HEK293T (cell line): Measurements from ENCODE around the gene EPHB1.

Source experiments
- ARNT ChIP-seq: fragments of 450-650 bp; IDR thresholded peaks from 2 replicates; pipeline ENCODE4 v1.6.1; 2017; ENCODE audit warnings: mild to moderate bottlenecking
- BHLHE40 ChIP-seq: fragments of 450-650 bp; IDR thresholded peaks from 2 replicates; pipeline ENCODE4 v1.6.1; 2016; ENCODE audit warnings: mild to moderate bottlenecking, moderate library complexity, borderline replicate concordance
- CTBP1 ChIP-seq: fragments of 450-650 bp; IDR thresholded peaks from 2 replicates; pipeline ENCODE4 v1.6.1; 2016; ENCODE audit warnings: borderline replicate concordance
- ELF4 ChIP-seq: fragments of 450-650 bp; IDR thresholded peaks from 2 replicates; pipeline ENCODE4 v1.6.1; 2017; ENCODE audit warnings: antibody characterized with exemption
- FOXA1 ChIP-seq: fragments of 450-650 bp; IDR thresholded peaks from 2 replicates; pipeline ENCODE4 v1.6.1; 2016; ENCODE audit warnings: mild to moderate bottlenecking
- FOXK2 ChIP-seq: fragments of 450-650 bp; IDR thresholded peaks from 2 replicates; pipeline ENCODE4 v1.6.1; 2016; ENCODE audit warnings: mild to moderate bottlenecking
- FOXM1 ChIP-seq: fragments of 450-650 bp; IDR thresholded peaks from 2 replicates; pipeline ENCODE4 v1.6.1; 2017; ENCODE audit warnings: mild to moderate bottlenecking, borderline replicate concordance
- HDGF ChIP-seq: fragments of 450-650 bp; IDR thresholded peaks from 2 replicates; pipeline ENCODE4 v1.6.1; 2017; ENCODE audit warnings: antibody characterized with exemption, borderline replicate concordance
- LEF1 ChIP-seq: fragments of 450-650 bp; IDR thresholded peaks from 2 replicates; pipeline ENCODE4 v1.6.1; 2017; ENCODE audit warnings: mild to moderate bottlenecking, borderline replicate concordance
- NFRKB ChIP-seq: fragments of 450-650 bp; IDR thresholded peaks from 2 replicates; pipeline ENCODE4 v1.6.1; 2016; ENCODE audit warnings: mild to moderate bottlenecking, moderate library complexity
- SP1 ChIP-seq: fragments of 450-650 bp; IDR thresholded peaks from 2 replicates; pipeline ENCODE4 v1.6.1; 2017
- TARDBP ChIP-seq: fragments of 450-650 bp; IDR thresholded peaks from 2 replicates; pipeline ENCODE4 v1.6.1; 2016
- ZNF384 ChIP-seq: fragments of 450-650 bp; IDR thresholded peaks from 2 replicates; pipeline ENCODE4 v1.6.1; 2016

- no peak for TF ChIP-seq FOXM1
- no peak for TF ChIP-seq SP1
- TF ChIP-seq HDGF: no peak
- TF ChIP-seq ZNF384: no peak
- no peak for TF ChIP-seq BHLHE40
- no peak for TF ChIP-seq TARDBP
- TF ChIP-seq NFRKB: no peak
- no peak for TF ChIP-seq LEF1
- no peak for TF ChIP-seq CTBP1
- no peak for TF ChIP-seq FOXA1
- TF ChIP-seq ARNT: no peak
- TF ChIP-seq FOXK2: no peak
- no peak for TF ChIP-seq ELF4
Observed at GRCh38 chr3:134992586-134992985, 197.5 kb downstream of the EPHB1 start.
